GM19023 (cell line): ENCODE data around the gene GOLGA6L7.
"Not testable (repeated sequence)": the region's sequence is repeated elsewhere in the genome, so short reads cannot be mapped to it uniquely, and the experiment has no call there.

ENCODE experiments used
- ATAC-seq: cut with Tn5 transposase; IDR thresholded peaks from one replicate; pipeline ENCODE4 v1.9.1; 2021; ENCODE audit warnings: mild to moderate bottlenecking, moderate library complexity; ENCODE audit not compliant: unreplicated experiment

Gene GOLGA6L7

DNA sequence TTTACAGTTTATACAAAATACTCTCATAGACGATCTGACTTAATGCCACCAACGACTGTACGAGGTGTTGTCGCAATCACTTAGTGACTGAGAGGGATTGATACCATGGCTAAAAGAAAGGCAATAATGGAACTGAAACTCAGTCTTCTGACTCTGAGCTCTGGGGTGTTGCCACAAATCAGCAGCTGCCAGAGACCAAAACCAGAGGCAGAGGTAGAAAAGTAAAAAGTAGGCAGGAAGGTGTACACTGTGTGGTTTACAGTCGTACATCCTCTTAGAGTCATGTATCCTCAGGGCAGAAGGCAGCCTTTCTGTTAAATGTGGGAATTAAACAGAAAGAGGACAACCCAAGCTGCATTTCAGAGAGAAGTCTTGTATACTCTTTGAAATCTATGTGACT is 1.2 kb downstream of the GOLGA6L7 start:
- ATAC-seq: not testable (repeated sequence)

DNA sequence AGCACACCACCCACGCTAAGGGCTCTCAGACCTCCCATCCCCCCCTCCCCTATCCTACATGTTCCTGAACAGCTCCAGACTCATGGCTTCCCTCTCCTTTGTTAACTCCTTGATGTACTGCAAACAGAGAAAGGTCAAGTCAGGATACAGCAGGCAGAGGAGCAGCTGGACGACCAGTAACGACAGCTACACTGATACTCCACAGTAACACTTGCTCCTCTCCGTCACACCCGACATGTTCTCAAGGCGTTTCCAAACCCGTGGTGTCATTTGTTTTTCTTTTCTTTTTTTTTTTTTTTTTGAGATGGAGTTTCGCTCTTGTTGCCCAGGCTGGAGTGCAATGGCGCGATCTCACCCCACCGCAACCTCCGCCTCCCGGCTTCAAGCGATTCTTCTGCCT is 4.3 kb downstream of the GOLGA6L7 start:
- ATAC-seq: not testable (repeated sequence)

DNA sequence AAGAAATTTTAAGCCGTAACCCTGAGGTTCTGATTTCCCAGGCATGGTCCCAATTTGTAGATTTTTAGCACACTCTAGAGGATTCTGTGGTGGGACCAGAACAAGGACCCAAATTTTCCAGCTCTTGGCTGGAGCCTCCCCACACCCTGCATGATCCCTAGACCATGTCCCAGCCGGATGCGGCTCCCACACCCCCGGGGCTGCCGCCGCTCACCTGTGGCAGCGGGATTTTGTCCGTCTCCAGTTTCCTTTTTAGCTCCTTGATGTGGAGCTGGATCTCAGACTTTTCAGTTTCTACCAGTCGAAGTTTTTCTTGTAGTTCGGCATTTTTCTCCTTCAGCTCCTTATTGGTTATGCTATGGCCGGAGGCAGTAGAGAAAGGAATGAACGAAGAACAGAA is 4.9 kb downstream of the GOLGA6L7 start:
- ATAC-seq: not testable (repeated sequence)

DNA sequence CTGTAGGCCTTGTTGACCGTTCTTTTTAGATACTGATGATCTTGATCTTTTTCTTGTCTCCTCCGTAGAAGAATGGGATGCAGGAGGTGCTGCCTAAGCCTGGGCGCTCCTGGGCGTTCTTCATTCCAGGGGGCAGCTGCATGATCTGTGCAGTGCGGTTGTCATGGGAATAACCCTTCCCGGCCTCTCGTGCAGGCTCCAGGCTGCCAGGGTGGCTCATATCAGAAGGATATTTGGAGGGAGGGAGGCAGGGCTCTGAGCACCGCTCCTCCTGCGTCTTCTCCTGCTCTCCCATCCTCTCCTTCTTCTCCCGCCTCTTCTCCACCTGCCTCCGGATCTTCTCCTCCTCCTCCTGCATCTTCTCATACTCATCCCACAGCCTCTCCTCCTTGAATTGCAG is 6.2 kb downstream of the GOLGA6L7 start:
- not testable (repeated sequence) for ATAC-seq

DNA sequence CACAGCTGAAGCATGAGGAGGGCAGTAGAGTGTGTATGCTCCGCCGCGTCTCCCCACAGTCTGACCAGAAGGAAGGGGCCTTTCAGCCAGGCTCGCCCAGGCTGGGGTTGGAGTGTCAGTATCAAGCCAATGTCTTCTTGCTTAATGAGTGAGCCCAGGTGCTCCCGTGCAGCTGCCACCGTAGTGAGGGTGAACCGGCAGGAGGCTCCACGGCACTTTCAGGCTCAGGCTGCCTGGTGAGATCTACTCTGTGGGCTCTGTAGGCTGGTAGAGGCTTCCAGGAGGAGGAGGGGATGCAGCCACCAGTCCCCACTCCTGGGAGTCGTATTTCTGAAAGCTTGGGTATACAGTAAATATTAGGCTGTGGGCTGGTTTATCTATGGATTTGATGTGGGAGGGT is 8.2 kb downstream of the GOLGA6L7 start:
- not testable (repeated sequence) for ATAC-seq

DNA sequence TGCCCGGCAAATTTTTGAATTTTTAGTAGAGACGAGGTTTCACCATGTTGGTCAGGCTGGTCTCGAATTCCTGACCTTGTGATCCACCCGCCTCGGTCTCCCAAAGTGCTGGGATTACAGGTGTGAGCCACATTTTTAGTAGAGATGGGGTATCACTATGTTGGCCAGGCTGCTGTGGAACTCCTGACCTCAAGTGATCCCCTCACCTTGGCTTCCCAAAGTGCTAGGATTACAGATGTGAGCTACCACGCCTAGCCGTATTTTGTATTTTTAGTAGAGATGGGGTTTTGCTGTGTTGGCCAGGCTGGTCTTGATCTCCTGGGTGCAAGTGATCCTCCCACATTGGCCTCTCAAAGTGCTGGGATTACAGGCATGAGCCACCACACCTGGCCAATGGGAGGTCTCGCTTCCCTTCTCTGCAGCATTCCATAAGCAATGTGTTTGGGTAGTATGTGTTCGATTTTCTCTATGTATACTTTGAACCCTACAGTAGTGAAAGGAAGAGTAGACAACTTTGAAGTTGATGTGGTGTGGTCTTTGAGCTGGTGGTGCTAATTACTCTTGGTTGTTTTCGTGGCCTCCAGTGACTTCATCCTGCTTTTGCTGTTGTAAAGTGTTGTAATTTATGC is 13.4 kb downstream of the GOLGA6L7 start:
- not testable (repeated sequence) for ATAC-seq

DNA sequence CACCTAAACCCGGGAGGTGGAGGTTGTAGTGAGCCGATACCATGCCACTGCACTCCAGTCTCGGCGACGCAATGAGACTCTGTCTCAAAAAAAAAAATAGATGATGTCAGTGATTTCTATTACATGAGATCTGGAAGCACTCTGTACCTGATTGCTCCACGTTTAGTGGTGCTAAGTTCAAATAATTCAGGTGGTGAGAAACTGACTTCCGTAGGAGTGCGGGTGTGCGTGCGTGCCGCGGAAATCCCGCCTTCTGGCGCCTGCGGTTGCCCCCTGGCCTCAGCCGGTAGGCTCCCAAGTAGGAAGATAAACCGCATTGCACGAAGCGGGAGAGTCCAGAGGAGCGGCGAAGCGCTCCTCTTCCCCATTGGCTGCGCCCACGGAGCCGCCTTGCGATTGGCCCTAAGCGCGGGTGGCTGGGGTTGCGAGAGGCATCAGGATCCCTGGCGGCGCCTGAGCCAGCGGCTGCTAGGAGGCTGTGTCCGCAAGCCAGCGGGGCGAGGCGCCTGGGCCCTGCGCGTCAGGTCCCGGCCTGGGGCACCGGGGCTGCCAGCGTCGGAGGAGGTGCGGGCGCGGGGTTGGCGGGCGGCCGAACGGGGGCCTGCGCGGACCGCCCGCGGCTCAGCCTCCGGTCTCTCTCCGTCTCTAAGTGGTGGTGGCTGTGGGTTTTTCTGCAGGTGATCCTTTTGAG is 16.4 kb downstream of the GOLGA6L7 start:
- ATAC-seq: not testable (repeated sequence)

DNA sequence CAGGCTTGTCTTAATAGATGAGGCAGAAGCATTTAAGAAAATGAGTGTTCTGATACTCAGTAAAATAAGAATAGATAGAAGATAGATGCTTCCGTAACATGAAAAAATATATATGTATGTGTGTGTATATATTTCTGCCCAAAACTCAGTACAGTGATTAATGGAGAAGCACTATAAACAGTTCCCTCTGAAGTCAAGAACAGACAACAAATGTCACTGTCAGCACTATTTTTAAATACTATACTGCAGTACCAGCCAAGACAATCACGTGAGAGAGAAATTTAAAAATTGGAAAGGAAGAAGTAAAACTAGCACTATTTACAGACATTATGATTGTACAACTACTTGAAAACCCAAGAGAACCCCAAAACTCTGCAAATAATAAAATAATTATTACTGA is 27.0 kb downstream of the GOLGA6L7 start:
- ATAC-seq: not testable (repeated sequence)

DNA sequence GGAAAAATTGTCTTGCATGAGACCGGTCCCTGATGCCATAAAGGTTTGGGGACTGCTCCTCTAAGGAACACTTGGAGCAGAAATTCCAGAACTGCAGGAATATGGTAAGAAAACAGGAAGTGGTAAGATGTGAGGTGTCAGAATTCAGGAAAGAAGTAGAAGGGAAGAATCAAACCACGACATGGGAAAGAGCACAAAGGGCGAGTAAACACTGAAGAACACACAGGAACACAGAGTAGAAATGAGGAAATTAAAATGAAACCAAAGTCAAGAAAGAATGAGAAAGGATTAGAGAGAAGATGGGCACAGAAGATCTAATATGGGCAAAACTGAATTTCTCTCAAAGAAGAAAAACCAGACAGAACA is 28.5 kb downstream of the GOLGA6L7 start:
- ATAC-seq: not testable (repeated sequence)

DNA sequence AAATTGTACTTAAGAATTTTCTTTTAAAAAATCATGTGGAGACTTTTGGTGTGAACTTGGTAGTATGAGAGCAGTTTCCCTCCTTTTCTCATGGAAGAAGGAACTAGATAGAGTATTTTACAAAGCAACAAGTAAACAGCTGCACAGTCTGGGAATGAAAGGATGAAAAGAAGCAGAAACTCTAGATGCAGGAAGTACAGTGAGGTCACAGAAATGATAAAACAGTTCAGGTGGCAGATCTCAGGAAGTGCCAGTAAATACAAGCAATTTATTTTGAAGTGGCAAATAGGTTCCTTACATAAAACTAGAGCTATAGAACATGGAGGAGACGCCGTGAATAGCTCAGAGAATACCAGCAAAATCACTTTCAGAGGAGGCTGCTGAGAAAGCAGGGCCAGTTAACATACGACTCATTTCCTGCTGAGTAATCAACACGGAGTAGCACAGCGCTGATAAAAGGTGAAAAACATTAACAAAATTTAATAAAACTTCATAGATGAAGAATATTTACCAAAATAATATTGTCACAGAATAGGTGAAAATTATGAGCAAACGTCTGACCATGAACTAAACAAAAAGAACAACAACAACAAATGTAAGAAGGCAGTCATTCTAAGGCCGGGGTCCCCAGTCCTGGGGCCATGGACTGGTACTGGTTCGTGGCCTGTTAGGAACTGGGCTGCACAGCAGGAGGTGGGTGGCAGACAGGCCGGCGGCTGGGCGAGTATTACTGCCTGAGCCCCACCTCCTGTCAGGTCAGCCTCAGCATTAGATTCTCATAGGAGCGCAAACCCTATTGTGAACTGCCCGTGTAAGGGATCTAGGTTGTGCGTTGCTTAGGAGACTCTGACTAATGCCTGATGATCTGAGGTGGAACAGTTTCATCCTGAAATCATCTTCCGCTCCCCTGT is 29.2 kb downstream of the GOLGA6L7 start:
- ATAC-seq: not testable (repeated sequence)

DNA sequence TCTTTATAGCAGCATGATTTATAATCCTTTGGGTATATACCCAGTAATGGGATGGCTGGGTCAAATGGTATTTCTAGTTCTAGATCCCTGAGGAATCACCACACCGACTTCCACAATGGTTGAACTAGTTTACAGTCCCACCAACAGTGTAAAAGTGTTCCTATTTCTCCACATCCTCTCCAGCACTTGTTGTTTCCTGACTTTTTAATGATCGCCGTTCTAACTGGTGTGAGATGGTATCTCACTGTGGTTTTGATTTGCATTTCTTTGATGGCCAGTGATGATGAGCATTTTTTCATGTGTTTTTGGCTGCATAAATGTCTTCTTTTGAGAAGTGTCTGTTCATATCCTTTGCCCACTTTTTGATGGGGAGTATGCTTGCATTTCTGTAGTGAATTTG is 30.3 kb downstream of the GOLGA6L7 start:
- ATAC-seq: not testable (repeated sequence)

DNA sequence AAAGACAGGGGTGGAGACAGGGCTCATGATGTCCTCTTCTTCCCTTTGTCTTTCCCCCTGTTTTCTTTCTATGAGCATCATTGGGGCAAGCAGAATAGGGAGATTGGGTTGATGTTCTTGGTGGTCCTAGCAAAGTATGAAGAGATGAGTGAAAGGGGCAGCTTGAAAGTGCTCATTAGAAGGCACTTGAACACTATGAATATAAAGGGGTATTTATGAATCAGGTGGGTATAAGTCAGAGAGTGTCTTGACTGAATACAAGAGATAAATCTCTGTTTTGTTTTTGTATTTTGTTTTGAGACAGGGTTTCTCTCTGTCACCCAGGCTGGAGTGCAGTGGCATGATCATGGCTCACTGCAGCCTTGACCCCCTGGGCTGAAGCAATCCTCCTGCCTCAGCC is 34.4 kb downstream of the GOLGA6L7 start:
- not testable (repeated sequence) for ATAC-seq

DNA sequence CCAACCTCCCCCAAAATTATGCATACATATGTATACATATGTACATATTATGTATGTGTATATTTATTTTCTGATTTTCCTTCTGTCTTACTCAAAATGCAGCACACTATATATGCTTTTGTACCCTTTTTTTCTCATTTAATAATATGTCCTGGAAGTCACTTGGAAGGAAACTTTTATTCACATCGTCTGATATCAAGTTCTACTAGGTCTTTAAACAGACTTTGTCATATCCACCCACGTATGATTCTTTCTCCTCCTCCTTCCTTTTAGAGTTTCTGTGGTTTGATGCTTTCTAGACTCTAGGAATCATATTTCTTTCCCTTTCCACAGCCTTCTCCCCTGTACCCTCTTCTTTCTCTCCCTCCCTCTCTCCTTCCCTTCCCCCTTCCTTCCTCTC is 35.1 kb downstream of the GOLGA6L7 start:
- not testable (repeated sequence) for ATAC-seq

DNA sequence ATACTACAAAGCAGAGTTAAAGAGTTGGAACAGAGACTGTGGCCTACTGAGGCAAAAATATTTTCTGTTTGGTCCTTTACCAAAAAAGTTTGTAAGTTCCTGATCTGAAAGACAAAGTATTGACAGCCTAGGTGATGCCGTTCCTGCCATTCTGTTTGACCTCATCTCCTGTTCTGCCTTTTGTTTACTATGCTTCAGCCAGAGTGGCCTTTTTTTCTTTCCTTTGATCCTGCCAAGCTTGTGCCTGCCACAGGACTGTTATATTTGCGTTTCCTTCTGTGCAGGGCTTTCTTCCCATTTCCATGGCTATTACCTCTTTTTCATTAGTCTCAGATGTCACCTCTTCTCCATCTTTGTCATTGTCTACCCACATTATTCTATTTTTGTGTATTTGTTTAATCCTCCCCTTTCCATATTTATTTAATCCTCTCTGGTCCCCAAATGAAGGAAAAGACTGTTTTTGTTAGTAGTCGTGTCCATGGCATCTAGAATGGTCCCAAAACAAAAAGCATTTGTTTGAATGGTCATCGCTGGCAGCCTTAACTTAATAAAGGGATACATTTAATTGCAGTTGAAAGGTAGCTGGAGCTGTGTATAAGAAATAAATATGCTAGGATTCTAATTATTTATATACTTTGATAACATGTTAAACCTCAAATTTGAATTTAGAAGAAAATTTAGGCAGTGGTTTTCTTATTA is 36.4 kb downstream of the GOLGA6L7 start:
- not testable (repeated sequence) for ATAC-seq

DNA sequence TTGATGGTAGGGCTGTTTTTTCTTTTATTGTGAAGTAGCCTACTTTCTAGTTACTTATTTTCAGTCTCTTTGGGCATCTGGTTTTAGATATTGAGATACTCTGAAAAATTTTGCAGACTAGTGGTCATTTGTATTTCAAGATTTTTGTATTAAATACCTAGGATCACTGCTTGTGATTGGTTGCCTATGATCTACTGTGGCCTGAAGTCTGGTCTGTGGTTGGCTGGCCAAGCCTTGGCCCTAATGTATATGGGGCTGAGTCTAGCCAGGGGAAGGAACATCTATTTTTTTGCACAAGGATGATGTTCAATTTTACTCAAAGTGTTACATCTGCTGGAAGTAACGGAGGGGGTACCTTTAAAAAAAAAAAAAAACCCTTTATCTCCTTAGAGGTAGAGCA is 38.0 kb downstream of the GOLGA6L7 start:
- not testable (repeated sequence) for ATAC-seq

DNA sequence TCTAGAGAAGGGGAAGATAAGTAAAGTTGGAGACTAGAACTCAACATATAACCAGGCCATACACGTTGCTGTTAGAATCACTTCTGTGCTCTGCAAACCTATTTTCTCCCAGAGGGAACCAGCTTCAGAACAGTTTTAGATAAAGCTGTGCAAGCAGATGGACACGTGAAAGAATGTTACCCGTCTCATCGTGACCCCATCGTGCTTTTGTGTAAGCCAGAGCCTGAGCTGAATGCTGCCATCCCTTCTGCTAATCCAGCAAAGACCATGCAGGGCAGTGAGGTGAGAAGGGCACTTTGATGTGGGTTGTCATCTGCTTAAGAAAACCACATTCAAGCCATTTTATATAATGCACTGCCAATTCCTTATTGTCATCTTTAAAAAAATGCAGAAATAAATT is 40.3 kb downstream of the GOLGA6L7 start:
- not testable (repeated sequence) for ATAC-seq

DNA sequence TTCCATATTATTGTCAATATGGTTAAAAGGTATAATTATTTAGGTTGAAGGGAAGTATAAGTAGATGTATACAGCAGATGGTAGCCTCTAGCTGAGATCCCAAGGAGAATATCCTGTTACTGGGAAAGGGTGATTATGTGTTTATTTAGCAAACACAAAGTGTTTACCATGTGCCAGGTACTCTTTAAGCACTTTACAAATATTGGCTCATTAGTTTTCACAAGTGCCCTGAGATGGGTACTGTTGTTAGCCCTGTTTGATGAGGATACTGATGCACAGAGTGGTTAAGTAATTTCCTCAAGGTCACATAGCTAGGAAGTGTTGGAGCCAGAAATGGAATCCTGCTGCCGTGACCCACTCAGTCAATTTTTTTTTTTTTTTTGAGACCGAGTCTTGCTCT is 48.1 kb downstream of the GOLGA6L7 start:
- ATAC-seq: not testable (repeated sequence)

DNA sequence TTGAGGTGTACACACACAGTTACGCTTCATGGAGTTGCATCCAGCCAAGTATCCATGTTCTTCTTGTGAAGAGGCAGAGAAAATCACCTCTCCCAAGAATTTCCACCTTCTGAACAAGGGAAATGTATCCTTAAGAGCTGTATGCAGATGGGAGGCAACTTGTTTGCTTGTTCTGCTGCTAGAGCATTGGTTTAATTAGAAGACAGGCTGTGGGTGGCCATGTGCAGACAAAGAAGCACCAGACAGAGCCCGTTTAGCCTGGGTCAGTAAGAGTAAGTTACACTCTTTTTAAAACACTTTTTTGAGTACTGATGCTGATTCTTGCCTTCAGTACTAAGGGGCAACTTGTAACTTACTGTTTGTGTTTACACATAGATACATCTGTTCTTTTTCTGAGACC is 50.2 kb downstream of the GOLGA6L7 start:
- ATAC-seq: not testable (repeated sequence)

DNA sequence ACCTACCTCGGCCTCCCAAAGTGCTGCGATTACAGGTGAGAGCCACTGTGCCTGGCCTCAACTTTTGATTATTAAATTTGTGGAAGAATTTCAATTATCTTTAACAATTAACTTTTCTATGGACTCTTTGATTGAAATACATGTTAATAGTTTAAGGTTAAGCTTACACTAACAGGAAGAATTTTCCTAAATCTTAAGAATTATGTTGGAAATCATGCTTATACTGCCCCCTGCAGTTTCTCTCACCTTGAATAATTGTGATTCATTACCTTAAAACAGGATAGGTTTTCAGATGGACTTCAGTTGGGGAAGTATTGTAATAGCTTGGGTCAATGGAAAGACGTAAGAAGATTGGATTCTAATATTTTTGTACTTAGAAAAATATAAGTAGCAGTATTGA is 54.2 kb downstream of the GOLGA6L7 start:
- ATAC-seq: not testable (repeated sequence)
